ENCODE data around the gene KIAA1143. TPM values are rescaled to one million over a fixed set of nuclear protein-coding genes. Genes with fewer than 3 reads are reported as not detected.

KIAA1143 gene
- total and polyA plus RNA-seq, 2 of the 13 experiments (the other 11 are each of a cell fraction or from before 2014, with no cell fraction given), result 9.9 to 27.2 TPM

DNA sequence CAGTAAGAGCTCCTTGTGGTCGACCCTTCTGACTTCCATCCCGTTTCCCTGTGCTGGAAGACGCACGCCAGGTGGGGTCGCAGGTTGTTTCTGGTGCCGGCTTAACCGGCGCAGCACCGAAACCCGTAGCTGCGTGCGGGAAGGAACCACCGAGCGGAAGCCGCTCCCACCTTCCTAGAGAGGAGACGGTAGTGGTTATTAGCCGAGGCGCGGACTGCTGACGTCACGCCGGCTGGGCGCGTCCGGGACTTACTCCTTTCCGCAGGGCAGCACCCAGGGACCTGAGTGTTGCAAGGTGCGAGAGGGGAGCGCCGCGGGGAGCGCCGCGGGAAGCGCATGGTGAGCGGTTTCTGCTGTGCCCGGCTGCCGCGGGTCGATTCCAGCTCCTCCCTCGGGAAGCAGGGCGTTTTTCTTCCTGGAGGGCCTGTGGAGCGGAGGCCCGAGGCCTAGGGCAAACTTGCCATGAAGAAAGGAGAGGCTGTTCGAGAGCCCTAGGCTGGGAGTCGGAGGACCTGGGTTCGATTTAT, 32.0 kb downstream of the KIAA1143 start, which contains the start of gene ZNF501 (continued):
- TF ChIP-seq ATF7 (IDR thresholded peaks at IDR 0.05) (peak; percentile 34; the same call in 1 of the 2 replicates), ATF7 (CRISPR knock-in tag; IDR thresholded peaks at IDR 0.05) (peak; percentile 84; the same call in 1 of the 2 replicates), MYNN (CRISPR knock-in tag; IDR thresholded peaks at IDR 0.05; ENCODE audit: low read depth) (peak; percentile 76; the same call in 1 of the 2 replicates), PHF8 (CRISPR knock-in tag; IDR thresholded peaks at IDR 0.05) (peak; percentile 91), ZNF598 (CRISPR knock-in tag; IDR thresholded peaks at IDR 0.05; ENCODE audit: borderline replicate concordance) (no peak; the same call in 1 of the 2 replicates), ZNF891 (CRISPR knock-in tag; IDR thresholded peaks at IDR 0.05) (peak; percentile 85), ZKSCAN5 (CRISPR knock-in tag; IDR thresholded peaks at IDR 0.05) (no peak), ZEB1 (IDR thresholded peaks at IDR 0.05; ENCODE audit: insufficient replicate concordance, low read depth) (no peak), NFKBIZ (CRISPR knock-in tag; IDR thresholded peaks at IDR 0.05) (0 out of 2 replicates have a peak, but pooled peaks have one; percentile 79), HNRNPLL (IDR thresholded peaks at IDR 0.05; ENCODE audit: low read depth, low read length, poor library complexity, severe bottlenecking) (peak; percentile 80), SUZ12 (IDR thresholded peaks at IDR 0.05; ENCODE audit: low read depth, low read length) (no peak), ONECUT2 (CRISPR knock-in tag; IDR thresholded peaks at IDR 0.05) (no peak), PAF1 (CRISPR knock-in tag; IDR thresholded peaks at IDR 0.05) (no peak), JUND (CRISPR knock-in tag; IDR thresholded peaks at IDR 0.05) (no peak), ZNF101 (CRISPR knock-in tag; IDR thresholded peaks at IDR 0.05; ENCODE audit: borderline replicate concordance, low read depth) (no peak), IRF2 (CRISPR knock-in tag; IDR thresholded peaks at IDR 0.05) (peak; percentile 95; the same call in 1 of the 2 replicates), HNF4G (IDR thresholded peaks at IDR 0.05; ENCODE audit: borderline replicate concordance, low read depth, low read length) (no peak), HNF4G (CRISPR knock-in tag; IDR thresholded peaks at IDR 0.05; ENCODE audit: borderline replicate concordance, low read depth) (no peak), SP140L (CRISPR knock-in tag; IDR thresholded peaks at IDR 0.05; ENCODE audit: borderline replicate concordance) (peak; percentile 77; the same call in 1 of the 2 replicates), FOXM1 (CRISPR knock-in tag; IDR thresholded peaks at IDR 0.05) (no peak)
- TF ChIP-seq, protein P1, sequence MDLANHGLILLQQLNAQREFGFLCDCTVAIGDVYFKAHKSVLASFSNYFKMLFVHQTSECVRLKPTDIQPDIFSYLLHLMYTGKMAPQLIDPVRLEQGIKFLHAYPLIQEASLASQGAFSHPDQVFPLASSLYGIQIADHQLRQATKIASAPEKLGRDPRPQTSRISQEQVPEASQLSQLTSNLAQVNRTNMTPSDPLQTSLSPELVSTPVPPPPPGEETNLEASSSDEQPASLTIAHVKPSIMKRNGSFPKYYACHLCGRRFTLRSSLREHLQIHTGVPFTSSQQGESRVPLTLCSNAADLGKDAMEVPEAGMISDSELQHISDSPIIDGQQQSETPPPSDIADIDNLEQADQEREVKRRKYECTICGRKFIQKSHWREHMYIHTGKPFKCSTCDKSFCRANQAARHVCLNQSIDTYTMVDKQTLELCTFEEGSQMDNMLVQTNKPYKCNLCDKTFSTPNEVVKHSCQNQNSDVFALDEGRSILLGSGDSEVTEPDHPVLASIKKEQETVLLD (CRISPR knock-in tag; IDR thresholded peaks at IDR 0.05; ENCODE audit: low read depth), result peak; percentile 53
- TF ChIP-seq, protein P2, sequence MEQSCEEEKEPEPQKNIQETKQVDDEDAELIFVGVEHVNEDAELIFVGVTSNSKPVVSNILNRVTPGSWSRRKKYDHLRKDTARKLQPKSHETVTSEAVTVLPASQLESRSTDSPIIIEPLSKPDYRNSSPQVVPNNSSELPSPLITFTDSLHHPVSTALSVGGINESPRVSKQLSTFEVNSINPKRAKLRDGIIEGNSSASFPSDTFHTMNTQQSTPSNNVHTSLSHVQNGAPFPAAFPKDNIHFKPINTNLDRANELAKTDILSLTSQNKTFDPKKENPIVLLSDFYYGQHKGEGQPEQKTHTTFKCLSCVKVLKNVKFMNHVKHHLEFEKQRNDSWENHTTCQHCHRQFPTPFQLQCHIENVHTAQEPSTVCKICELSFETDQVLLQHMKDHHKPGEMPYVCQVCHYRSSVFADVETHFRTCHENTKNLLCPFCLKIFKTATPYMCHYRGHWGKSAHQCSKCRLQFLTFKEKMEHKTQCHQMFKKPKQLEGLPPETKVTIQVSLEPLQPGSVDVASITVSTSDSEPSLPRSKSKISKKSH (CRISPR knock-in tag; IDR thresholded peaks at IDR 0.05; ENCODE audit: borderline replicate concordance), result 0 out of 2 replicates have a peak, but pooled peaks have one; percentile 75
- TF ChIP-seq, protein P3, sequence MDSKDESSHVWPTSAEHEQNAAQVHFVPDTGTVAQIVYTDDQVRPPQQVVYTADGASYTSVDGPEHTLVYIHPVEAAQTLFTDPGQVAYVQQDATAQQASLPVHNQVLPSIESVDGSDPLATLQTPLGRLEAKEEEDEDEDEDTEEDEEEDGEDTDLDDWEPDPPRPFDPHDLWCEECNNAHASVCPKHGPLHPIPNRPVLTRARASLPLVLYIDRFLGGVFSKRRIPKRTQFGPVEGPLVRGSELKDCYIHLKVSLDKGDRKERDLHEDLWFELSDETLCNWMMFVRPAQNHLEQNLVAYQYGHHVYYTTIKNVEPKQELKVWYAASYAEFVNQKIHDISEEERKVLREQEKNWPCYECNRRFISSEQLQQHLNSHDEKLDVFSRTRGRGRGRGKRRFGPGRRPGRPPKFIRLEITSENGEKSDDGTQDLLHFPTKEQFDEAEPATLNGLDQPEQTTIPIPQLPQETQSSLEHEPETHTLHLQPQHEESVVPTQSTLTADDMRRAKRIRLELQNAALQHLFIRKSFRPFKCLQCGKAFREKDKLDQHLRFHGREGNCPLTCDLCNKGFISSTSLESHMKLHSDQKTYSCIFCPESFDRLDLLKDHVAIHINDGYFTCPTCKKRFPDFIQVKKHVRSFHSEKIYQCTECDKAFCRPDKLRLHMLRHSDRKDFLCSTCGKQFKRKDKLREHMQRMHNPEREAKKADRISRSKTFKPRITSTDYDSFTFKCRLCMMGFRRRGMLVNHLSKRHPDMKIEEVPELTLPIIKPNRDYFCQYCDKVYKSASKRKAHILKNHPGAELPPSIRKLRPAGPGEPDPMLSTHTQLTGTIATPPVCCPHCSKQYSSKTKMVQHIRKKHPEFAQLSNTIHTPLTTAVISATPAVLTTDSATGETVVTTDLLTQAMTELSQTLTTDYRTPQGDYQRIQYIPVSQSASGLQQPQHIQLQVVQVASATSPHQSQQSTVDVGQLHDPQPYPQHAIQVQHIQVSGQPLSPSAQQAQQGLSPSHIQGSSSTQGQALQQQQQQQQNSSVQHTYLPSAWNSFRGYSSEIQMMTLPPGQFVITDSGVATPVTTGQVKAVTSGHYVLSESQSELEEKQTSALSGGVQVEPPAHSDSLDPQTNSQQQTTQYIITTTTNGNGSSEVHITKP (CRISPR knock-in tag; IDR thresholded peaks at IDR 0.05; ENCODE audit: low read depth), result peak; percentile 79; the same call in 1 of the 2 replicates
- TF ChIP-seq, protein P4, sequence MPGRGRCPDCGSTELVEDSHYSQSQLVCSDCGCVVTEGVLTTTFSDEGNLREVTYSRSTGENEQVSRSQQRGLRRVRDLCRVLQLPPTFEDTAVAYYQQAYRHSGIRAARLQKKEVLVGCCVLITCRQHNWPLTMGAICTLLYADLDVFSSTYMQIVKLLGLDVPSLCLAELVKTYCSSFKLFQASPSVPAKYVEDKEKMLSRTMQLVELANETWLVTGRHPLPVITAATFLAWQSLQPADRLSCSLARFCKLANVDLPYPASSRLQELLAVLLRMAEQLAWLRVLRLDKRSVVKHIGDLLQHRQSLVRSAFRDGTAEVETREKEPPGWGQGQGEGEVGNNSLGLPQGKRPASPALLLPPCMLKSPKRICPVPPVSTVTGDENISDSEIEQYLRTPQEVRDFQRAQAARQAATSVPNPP (CRISPR knock-in tag; IDR thresholded peaks at IDR 0.05), result peak; percentile 88

All from HepG2 (cell line).